ENCODE data around the gene CTTNBP2. TPM values are rescaled to one million over a fixed set of nuclear protein-coding genes. Genes with fewer than 3 reads are reported as not detected.

CTTNBP2 gene
- total RNA-seq, 1 donor from 2014 or later: 9.5 TPM

DNA sequence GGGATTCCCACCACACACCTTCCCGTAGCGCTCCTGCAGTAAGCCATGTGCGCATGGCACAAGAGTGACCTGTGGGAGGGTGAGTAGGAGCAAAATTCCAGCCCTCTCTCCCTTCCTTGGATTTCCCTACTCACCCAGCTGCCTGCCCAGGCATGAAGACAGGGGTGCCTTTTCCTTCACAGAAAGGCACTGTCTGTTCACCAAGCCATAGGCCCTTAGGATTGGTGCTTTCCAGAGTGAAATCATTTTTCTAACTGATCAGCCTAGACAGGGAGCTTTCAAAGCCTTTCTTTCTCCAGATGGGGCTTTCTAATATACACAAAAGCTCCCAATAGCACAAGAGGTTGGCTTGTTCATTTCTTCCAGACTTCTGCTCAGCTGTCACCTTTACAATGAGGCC lies 79.7 kb downstream of the CTTNBP2 start:
- no peaks in the 10 kb centered on the region for H3K9me3 Mint-ChIP-seq (ENCODE audit: low read depth)
- no peak for DNase-seq (ENCODE audit: low spot score, unreplicated experiment)
- TF ChIP-seq, protein P1, sequence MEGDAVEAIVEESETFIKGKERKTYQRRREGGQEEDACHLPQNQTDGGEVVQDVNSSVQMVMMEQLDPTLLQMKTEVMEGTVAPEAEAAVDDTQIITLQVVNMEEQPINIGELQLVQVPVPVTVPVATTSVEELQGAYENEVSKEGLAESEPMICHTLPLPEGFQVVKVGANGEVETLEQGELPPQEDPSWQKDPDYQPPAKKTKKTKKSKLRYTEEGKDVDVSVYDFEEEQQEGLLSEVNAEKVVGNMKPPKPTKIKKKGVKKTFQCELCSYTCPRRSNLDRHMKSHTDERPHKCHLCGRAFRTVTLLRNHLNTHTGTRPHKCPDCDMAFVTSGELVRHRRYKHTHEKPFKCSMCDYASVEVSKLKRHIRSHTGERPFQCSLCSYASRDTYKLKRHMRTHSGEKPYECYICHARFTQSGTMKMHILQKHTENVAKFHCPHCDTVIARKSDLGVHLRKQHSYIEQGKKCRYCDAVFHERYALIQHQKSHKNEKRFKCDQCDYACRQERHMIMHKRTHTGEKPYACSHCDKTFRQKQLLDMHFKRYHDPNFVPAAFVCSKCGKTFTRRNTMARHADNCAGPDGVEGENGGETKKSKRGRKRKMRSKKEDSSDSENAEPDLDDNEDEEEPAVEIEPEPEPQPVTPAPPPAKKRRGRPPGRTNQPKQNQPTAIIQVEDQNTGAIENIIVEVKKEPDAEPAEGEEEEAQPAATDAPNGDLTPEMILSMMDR (IDR thresholded peaks at IDR 0.05; ENCODE audit: unreplicated experiment): no peak
- H3K4me1 Mint-ChIP-seq (ENCODE audit: low read depth): peaks cover 2% of the 10 kb centered on the region
- H3K27me3 Mint-ChIP-seq: no peaks in the 10 kb centered on the region
- H3K36me3 Mint-ChIP-seq (ENCODE audit: insufficient read depth): peaks cover 14% of the 10 kb centered on the region
- no peak overlapping the region for H3K27ac Mint-ChIP-seq
- H3K4me3 Mint-ChIP-seq (ENCODE audit: low read depth): no peak overlapping the region

DNA sequence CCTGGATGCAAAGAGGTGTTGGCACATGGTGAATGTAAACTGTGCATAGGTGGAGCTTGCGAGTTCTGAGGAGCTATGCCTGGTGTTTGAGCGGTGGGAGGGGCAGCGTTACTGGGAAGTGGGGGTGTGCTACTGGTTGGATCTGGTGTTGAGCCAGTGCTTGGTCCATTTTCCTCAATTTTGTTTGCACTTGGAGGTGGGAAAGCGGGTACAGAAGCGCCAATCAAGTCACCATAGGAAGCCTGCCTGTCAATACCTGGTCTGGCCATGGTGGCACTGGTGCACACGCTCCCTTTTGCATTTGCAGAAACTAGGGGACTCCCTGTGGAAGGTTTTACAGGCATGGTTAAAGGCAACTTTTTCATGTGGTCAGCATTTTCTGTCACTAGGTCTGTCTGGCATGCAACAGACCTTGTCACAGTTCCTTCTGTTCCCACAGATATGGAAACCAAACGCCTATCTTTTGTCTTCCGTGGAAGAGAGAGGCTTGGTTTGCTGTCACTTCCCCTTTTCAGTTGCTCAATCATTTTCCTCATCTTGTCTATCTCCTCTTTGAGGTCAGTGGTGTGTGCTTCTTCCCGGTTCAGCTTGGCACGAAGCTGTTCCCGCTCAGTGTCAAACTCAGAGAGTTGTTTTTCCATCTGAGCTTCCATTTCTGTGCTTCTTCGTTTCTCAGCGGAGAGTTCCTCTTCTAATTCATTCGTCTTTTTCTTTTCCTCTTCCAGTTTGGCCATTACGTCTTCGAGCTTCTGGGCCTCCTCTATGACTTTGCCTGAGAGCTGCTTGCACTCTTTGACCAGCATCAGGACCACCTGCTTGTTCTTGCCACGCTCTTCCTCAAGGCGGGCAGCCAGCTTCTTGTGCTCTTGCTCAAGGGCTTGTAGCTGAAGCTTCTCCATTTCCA lies 81.1 kb downstream of the CTTNBP2 start:
- no peaks in the 10 kb centered on the region for H3K27me3 Mint-ChIP-seq
- no peaks in the 10 kb centered on the region for H3K9me3 Mint-ChIP-seq (ENCODE audit: low read depth)
- H3K4me1 Mint-ChIP-seq (ENCODE audit: low read depth): no peaks in the 10 kb centered on the region
- H3K36me3 Mint-ChIP-seq (ENCODE audit: insufficient read depth): peaks cover 14% of the 10 kb centered on the region
- no peak overlapping the region for H3K4me3 Mint-ChIP-seq (ENCODE audit: low read depth)
- H3K27ac Mint-ChIP-seq: no peak overlapping the region
- TF ChIP-seq, protein P1 (IDR thresholded peaks at IDR 0.05; ENCODE audit: unreplicated experiment): no peak
- DNase-seq (ENCODE audit: low spot score, unreplicated experiment): no peak

DNA sequence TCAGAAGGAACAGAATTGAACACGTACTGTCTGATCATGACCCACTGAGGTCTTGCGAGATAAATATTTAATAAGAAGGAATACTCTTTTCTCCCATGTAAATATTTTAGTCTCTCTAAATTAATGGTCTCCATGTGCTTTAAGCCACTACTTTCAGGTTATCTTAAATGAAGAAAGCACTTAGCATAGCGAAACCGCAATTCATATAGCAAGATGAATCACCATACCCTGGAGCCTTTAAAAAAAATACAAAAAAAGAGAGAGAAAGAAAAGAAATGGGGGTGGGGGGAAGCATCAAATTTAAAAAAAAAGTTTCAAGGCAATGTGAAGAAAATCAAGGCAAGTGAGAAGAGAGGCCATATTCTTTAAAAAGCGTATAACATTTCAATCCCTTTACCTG lies 82.5 kb downstream of the CTTNBP2 start:
- no peaks in the 10 kb centered on the region for H3K4me1 Mint-ChIP-seq (ENCODE audit: low read depth)
- TF ChIP-seq, protein P1 (IDR thresholded peaks at IDR 0.05; ENCODE audit: unreplicated experiment): no peak
- peaks cover 14% of the 10 kb centered on the region for H3K36me3 Mint-ChIP-seq (ENCODE audit: insufficient read depth)
- H3K27me3 Mint-ChIP-seq: no peaks in the 10 kb centered on the region
- no peaks in the 10 kb centered on the region for H3K9me3 Mint-ChIP-seq (ENCODE audit: low read depth)
- no peak overlapping the region for H3K27ac Mint-ChIP-seq
- H3K4me3 Mint-ChIP-seq (ENCODE audit: low read depth): no peak overlapping the region
- DNase-seq (ENCODE audit: low spot score, unreplicated experiment): no peak

DNA sequence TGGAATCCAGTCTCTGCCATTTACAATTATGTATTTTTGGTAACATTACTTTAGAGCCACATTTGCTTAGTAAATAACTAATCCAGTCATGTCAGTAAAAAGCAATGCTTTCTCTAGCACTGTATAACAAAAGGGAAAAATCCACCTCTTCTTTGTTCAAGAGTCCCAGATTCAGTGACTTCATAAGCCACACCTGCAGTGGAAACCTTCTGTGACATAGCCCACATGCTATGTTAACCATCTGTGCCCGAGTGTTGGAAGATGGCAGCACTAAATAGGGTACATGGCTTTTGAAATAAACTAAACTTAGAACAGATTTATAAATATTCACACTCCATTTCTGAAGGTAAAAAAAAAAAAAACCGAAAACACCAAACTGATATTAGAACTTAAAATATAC lies 83.0 kb downstream of the CTTNBP2 start:
- DNase-seq (ENCODE audit: low spot score, unreplicated experiment): no peak
- Mint-ChIP-seq H3K4me1 (ENCODE audit: low read depth) (no peaks in the 10 kb centered on the region), H3K27ac (no peak overlapping the region), H3K27me3 (no peaks in the 10 kb centered on the region), H3K36me3 (ENCODE audit: insufficient read depth) (peaks cover 14% of the 10 kb centered on the region), H3K4me3 (ENCODE audit: low read depth) (no peak overlapping the region), H3K9me3 (ENCODE audit: low read depth) (no peaks in the 10 kb centered on the region)
- TF ChIP-seq, protein P1 (IDR thresholded peaks at IDR 0.05; ENCODE audit: unreplicated experiment): no peak

DNA sequence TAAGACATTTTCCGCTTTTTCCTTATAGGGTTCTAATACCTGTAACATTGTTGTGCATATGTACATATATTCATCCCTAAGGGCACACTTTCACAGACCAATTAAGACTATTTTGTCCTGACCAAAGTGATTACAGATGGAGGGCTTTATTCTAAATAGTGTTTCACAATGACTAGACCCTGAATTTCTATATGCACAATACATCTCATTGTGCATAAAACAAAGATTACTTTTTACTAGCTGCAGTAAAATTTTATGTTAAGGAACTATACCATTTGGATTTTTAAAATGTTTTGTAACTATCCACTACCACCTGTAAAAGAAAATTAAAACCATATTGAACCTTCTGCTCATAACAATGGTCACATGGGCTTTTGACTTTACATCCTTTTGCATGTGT lies 87.8 kb downstream of the CTTNBP2 start:
- H3K4me1 Mint-ChIP-seq (ENCODE audit: low read depth): no peaks in the 10 kb centered on the region
- no peaks in the 10 kb centered on the region for H3K27me3 Mint-ChIP-seq
- no peaks in the 10 kb centered on the region for H3K36me3 Mint-ChIP-seq (ENCODE audit: insufficient read depth)
- H3K4me3 Mint-ChIP-seq (ENCODE audit: low read depth): no peak overlapping the region
- H3K9me3 Mint-ChIP-seq (ENCODE audit: low read depth): no peaks in the 10 kb centered on the region
- TF ChIP-seq, protein P1 (IDR thresholded peaks at IDR 0.05; ENCODE audit: unreplicated experiment): no peak
- H3K27ac Mint-ChIP-seq: no peak overlapping the region
- no peak for DNase-seq (ENCODE audit: low spot score, unreplicated experiment)
